GM19455 (cell line): ENCODE measurements around the gene VWC2.
"Not testable (repeated sequence)": the region's sequence is repeated elsewhere in the genome, so short reads cannot be mapped to it uniquely, and the experiment has no call there.

Experiments
- ATAC-seq: cut with Tn5 transposase; IDR thresholded peaks from one replicate; pipeline ENCODE4 v1.9.1; 2021; ENCODE audit not compliant: unreplicated experiment

The VWC2 gene

GRCh38 chr7:49848211-49848841 is 74.9 kb downstream of the VWC2 start:
- no peak for ATAC-seq

- ATAC-seq, result no peak
These were observed 77.6 kb downstream of the VWC2 start for GRCh38 chr7:49850921-49851613.

GRCh38 chr7:49851614-49851934 is 78.1 kb downstream of the VWC2 start:
- not testable (repeated sequence) for ATAC-seq

GRCh38 chr7:49852619-49853462 is 79.4 kb downstream of the VWC2 start:
- ATAC-seq, result peak; percentile 78

GRCh38 chr7:49855281-49855980 is 82.0 kb downstream of the VWC2 start:
- no peak for ATAC-seq

- ATAC-seq, result no peak
These were observed 86.9 kb downstream of the VWC2 start for GRCh38 chr7:49860293-49860692.

- no peak for ATAC-seq
These were observed 92.8 kb downstream of the VWC2 start for GRCh38 chr7:49866076-49866735.

GRCh38 chr7:49866910-49867309 is 93.5 kb downstream of the VWC2 start:
- ATAC-seq, result no peak

- no peak for ATAC-seq
These were observed 100.0 kb downstream of the VWC2 start for GRCh38 chr7:49873420-49873819.

GRCh38 chr7:49875336-49875735 is 101.9 kb downstream of the VWC2 start:
- ATAC-seq, result no peak

- no peak for ATAC-seq
These were observed 102.8 kb downstream of the VWC2 start for GRCh38 chr7:49876202-49876601.

- no peak for ATAC-seq
These were observed 104.7 kb downstream of the VWC2 start for GRCh38 chr7:49878089-49878488.

GRCh38 chr7:49878627-49879026 is 105.2 kb downstream of the VWC2 start:
- no peak for ATAC-seq

- ATAC-seq, result no peak
These were observed 110.5 kb downstream of the VWC2 start for GRCh38 chr7:49883933-49884332.

- ATAC-seq, result no peak
These were observed 112.3 kb downstream of the VWC2 start for GRCh38 chr7:49885593-49886285.

GRCh38 chr7:49892481-49892880 is 119.0 kb downstream of the VWC2 start:
- ATAC-seq, result no peak

GRCh38 chr7:49893131-49893530 is 119.7 kb downstream of the VWC2 start:
- ATAC-seq, result no peak

- ATAC-seq, result no peak
These were observed 121.1 kb downstream of the VWC2 start for GRCh38 chr7:49894543-49894942.

GRCh38 chr7:49911909-49912308 is 138.5 kb downstream of the VWC2 start:
- no peak for ATAC-seq

- no peak for ATAC-seq
These were observed 153.3 kb downstream of the VWC2 start for GRCh38 chr7:49926720-49927119.
